Measurements from ENCODE around the gene UBE2I. TPM values are rescaled to one million over a fixed set of nuclear protein-coding genes. Genes with fewer than 3 reads are reported as not detected.

UBE2I gene
- total RNA-seq, 1 experiment from 2014 or later = 71.3 TPM

GRCh38 chr16:1300664-1301476 lies 8.6 kb upstream of the UBE2I start:
- TF ChIP-seq EZH2phosphoT487 (IDR thresholded peaks at IDR 0.05; ENCODE audit: borderline replicate concordance, low read length) (no peak), EZH2 (IDR thresholded peaks at IDR 0.05; ENCODE audit: low read length, unreplicated experiment) (no peak), CTCF (conservative IDR thresholded peaks at IDR 0.05; ENCODE audit: low read depth, low read length) (peak; percentile 72)
- H3K9me2 ChIP-seq (replicated peaks; ENCODE audit: low read length) = no peaks in the 10 kb centered on the region
- peak; percentile 61 for DNase-seq
- peak; percentile 49 for ATAC-seq
- no peaks in the 10 kb centered on the region for H3K36me3 ChIP-seq (ENCODE audit: low read depth, low read length)
- H3K4me2 ChIP-seq (ENCODE audit: low read length) = peak overlapping the region; percentile 57
- no peaks in the 10 kb centered on the region for H4K20me1 ChIP-seq (ENCODE audit: low read length)
- no peaks in the 10 kb centered on the region for H3K79me2 ChIP-seq (ENCODE audit: low read length)
- POLR2A ChIA-PET (ENCODE audit: unreplicated experiment) = interaction anchor here (0.6 kb wide), 1 partner anchor 377 kb away, joined by 4 read pairs; no protein-coding TSS in a partner anchor
- intact Hi-C loops (cut with micrococcal nuclease) = no loop called here
- no peaks in the 10 kb centered on the region for H3F3A ChIP-seq (ENCODE audit: low read length, unreplicated experiment)
- H3K27me3 ChIP-seq (ENCODE audit: low read length) = no peaks in the 10 kb centered on the region
- peak overlapping the region; percentile 21; the same call in 1 of the 2 replicates for H3K4me3 ChIP-seq (ENCODE audit: low read length)
- H3K9me3 ChIP-seq (ENCODE audit: low read length) = no peaks in the 10 kb centered on the region
- H2AFZ ChIP-seq (ENCODE audit: low read length) = peak overlapping the region; percentile 74
- no peak overlapping the region for H3K9ac ChIP-seq (ENCODE audit: low read length)
- BruUV-seq (replicated peaks) = no TSS peak
- no peak overlapping the region for H3K27ac ChIP-seq (ENCODE audit: low read length)
- CTCF ChIA-PET = no interaction called here
- H3K4me1 ChIP-seq (ENCODE audit: insufficient read depth, low read length) = peaks cover 25% of the 10 kb centered on the region

GRCh38 chr16:1301562-1301961 lies 7.9 kb upstream of the UBE2I start:
- Histone ChIP-seq H3K27me3 (ENCODE audit: low read length) (no peaks in the 10 kb centered on the region), H4K20me1 (ENCODE audit: low read length) (no peaks in the 10 kb centered on the region), H3K4me3 (ENCODE audit: low read length) (no peak overlapping the region), H2AFZ (ENCODE audit: low read length) (no peak overlapping the region), H3K4me2 (ENCODE audit: low read length) (no peak overlapping the region), H3K36me3 (ENCODE audit: low read depth, low read length) (no peaks in the 10 kb centered on the region), H3K79me2 (ENCODE audit: low read length) (no peaks in the 10 kb centered on the region), H3F3A (ENCODE audit: low read length, unreplicated experiment) (no peaks in the 10 kb centered on the region), H3K4me1 (ENCODE audit: insufficient read depth, low read length) (peaks cover 25% of the 10 kb centered on the region), H3K9me3 (ENCODE audit: low read length) (no peaks in the 10 kb centered on the region), H3K27ac (ENCODE audit: low read length) (no peak overlapping the region), H3K9me2 (replicated peaks; ENCODE audit: low read length) (no peaks in the 10 kb centered on the region), H3K9ac (ENCODE audit: low read length) (no peak overlapping the region)
- BruUV-seq (replicated peaks) = no TSS peak
- no peak for TF ChIP-seq CTCF (conservative IDR thresholded peaks at IDR 0.05; ENCODE audit: low read depth, low read length)
- no peak for TF ChIP-seq EZH2phosphoT487 (IDR thresholded peaks at IDR 0.05; ENCODE audit: borderline replicate concordance, low read length)
- TF ChIP-seq EZH2 (IDR thresholded peaks at IDR 0.05; ENCODE audit: low read length, unreplicated experiment) = no peak
- POLR2A ChIA-PET (ENCODE audit: unreplicated experiment) = interaction anchor here (0.6 kb wide), 1 partner anchor 376 kb away, joined by 4 read pairs; no protein-coding TSS in a partner anchor
- intact Hi-C loops (cut with micrococcal nuclease) = no loop called here
- CTCF ChIA-PET = no interaction called here
- no peak for DNase-seq
- ATAC-seq = no peak

GRCh38 chr16:1305823-1306222 lies 3.6 kb upstream of the UBE2I start:
- Histone ChIP-seq H3K36me3 (ENCODE audit: low read depth, low read length) (no peaks in the 10 kb centered on the region), H3K4me3 (ENCODE audit: low read length) (no peak overlapping the region), H2AFZ (ENCODE audit: low read length) (no peak overlapping the region), H4K20me1 (ENCODE audit: low read length) (peaks cover 8% of the 10 kb centered on the region), H3F3A (ENCODE audit: low read length, unreplicated experiment) (no peaks in the 10 kb centered on the region), H3K4me2 (ENCODE audit: low read length) (no peak overlapping the region), H3K9me3 (ENCODE audit: low read length) (no peaks in the 10 kb centered on the region), H3K9ac (ENCODE audit: low read length) (no peak overlapping the region), H3K4me1 (ENCODE audit: insufficient read depth, low read length) (peaks cover 10% of the 10 kb centered on the region; the same call in 1 of the 2 replicates), H3K79me2 (ENCODE audit: low read length) (peaks cover 10% of the 10 kb centered on the region), H3K27me3 (ENCODE audit: low read length) (no peaks in the 10 kb centered on the region), H3K27ac (ENCODE audit: low read length) (no peak overlapping the region), H3K9me2 (replicated peaks; ENCODE audit: low read length) (no peaks in the 10 kb centered on the region)
- no TSS peak for BruUV-seq (replicated peaks)
- CTCF ChIA-PET = no interaction called here
- POLR2A ChIA-PET (ENCODE audit: unreplicated experiment) = no interaction called here
- no peak for ATAC-seq
- no peak for DNase-seq
- TF ChIP-seq EZH2phosphoT487 (IDR thresholded peaks at IDR 0.05; ENCODE audit: borderline replicate concordance, low read length) = no peak
- no peak for TF ChIP-seq EZH2 (IDR thresholded peaks at IDR 0.05; ENCODE audit: low read length, unreplicated experiment)
- no peak for TF ChIP-seq CTCF (conservative IDR thresholded peaks at IDR 0.05; ENCODE audit: low read depth, low read length)
- intact Hi-C loops (cut with micrococcal nuclease) = no loop called here

Measured in PC-3 (cell line).